BE2C (cell line): ENCODE results near the gene YIF1A.

Source experiments
- DNase-seq: peaks from one replicate; pipeline ENCODE4 v3.0.0-alpha.2; 2020
- H3K27me3 ChIP-seq: fragments of 250-450 bp; sonication (Bioruptor Pico); 2 replicates; pipeline ENCODE4 v1.5.1; 2020; ENCODE audit warnings: mild to moderate bottlenecking
- H3K36me3 ChIP-seq: fragments of 250-450 bp; sonication (Bioruptor Pico); 2 replicates; pipeline ENCODE4 v1.5.1; 2020; ENCODE audit warnings: mild to moderate bottlenecking
- H3K4me1 ChIP-seq: fragments of 250-450 bp; sonication (Bioruptor Pico); 2 replicates; pipeline ENCODE4 v1.5.1; 2020
- H3K4me3 ChIP-seq: 2 replicates; pipeline ENCODE4 v1.5.1; 2011; ENCODE audit warnings: low read depth, low read length
- H3K9me3 ChIP-seq: fragments of 250-450 bp; sonication (Bioruptor Pico); 2 replicates; pipeline ENCODE4 v1.5.1; 2020
- TF ChIP-seq, protein P1 (sequence below): IDR thresholded peaks from 2 replicates; pipeline ENCODE4 v1.5.1; 2012; ENCODE audit warnings: mild to moderate bottlenecking, low read depth, low read length

YIF1A gene

DNA sequence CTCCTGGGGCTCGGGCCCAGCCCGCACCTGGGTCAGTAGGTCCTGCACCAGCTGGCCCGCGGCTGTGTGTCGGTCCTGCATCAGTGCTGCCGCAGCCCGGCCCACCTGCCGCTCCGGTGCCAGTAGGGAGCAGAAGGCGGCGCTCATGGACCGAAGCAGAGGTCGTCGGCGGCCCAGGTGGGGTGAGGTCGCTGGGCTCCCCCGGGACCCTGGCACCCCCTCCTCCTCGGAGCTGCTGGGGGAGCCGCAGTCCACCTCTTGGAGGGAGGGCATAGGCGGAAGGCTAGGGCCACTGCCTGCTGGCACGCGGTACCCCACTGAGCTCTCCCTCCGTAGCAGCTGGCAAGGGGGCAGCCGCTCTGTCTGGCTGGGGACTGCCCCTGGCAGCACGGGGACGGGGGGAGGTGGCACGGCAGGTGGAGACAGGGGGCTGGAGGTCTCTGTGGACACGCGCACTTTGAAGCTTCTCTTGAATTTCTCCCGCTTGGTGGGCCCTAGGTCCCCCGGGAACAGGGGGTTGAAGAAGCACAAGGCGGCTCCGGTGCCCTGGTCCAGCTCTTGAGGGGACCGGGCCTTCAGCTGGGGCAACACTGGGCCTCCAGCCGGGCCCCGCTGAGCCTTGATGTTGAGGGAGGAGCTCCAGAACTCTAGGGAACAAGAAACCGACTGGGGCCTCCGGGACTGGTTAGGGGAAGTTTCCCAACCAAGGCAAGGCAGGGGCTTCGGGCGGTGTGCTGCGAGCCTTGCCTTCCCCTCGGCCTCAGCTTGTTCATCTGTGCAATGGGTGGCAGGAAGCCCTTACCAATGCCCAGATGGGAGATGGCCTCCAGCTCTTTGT is 45.9 kb upstream of the YIF1A start:
- peaks cover 19% of the 10 kb centered on the region for H3K4me1 ChIP-seq
- no peak for DNase-seq
- H3K4me3 ChIP-seq, result no peak overlapping the region
- no peaks in the 10 kb centered on the region for H3K9me3 ChIP-seq
- H3K36me3 ChIP-seq, result peaks cover 4% of the 10 kb centered on the region; the same call in 1 of the 2 replicates
- TF ChIP-seq, protein P1, sequence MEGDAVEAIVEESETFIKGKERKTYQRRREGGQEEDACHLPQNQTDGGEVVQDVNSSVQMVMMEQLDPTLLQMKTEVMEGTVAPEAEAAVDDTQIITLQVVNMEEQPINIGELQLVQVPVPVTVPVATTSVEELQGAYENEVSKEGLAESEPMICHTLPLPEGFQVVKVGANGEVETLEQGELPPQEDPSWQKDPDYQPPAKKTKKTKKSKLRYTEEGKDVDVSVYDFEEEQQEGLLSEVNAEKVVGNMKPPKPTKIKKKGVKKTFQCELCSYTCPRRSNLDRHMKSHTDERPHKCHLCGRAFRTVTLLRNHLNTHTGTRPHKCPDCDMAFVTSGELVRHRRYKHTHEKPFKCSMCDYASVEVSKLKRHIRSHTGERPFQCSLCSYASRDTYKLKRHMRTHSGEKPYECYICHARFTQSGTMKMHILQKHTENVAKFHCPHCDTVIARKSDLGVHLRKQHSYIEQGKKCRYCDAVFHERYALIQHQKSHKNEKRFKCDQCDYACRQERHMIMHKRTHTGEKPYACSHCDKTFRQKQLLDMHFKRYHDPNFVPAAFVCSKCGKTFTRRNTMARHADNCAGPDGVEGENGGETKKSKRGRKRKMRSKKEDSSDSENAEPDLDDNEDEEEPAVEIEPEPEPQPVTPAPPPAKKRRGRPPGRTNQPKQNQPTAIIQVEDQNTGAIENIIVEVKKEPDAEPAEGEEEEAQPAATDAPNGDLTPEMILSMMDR, result no peak
- no peaks in the 10 kb centered on the region for H3K27me3 ChIP-seq

DNA sequence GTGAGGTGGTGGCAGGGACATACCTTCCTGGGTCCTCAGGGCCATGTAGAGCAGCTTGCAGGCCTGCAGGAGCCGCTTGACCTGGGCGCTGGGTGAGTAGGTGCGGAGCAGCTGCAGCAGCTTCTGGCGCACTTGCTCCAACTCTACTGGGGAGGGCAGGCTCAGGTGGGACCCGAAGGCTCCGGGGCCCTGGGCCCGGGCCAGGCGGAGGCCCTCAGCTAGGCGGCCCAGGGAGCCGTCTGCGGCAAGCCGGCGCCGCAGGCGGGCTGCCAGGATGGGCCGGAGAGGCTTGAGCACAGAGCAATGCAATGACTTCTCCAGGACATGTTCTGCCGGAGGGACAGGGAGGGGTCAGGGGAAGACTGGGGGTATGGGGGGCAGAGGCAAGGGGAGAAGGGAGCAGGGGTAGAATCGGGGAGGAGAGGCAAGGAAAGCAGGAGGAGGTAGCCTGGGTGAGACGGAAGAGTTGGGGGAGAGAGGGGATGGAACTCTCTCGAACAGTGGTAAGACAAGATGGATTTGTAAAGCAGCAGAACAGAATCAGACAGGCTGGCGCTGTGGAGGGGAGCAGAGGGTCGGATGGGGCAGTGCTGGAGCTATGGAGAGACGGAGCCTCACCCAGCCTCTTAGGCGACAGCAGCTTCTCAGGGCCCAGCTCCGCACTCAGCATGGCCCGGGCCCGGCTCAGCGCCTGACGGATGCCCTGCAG is 45.1 kb upstream of the YIF1A start:
- TF ChIP-seq, protein P1, result no peak
- Histone ChIP-seq H3K36me3 (no peaks in the 10 kb centered on the region), H3K9me3 (no peaks in the 10 kb centered on the region), H3K27me3 (no peaks in the 10 kb centered on the region), H3K4me3 (no peak overlapping the region), H3K4me1 (peaks cover 19% of the 10 kb centered on the region)
- no peak for DNase-seq

- Histone ChIP-seq H3K36me3 (no peaks in the 10 kb centered on the region), H3K4me1 (peaks cover 23% of the 10 kb centered on the region), H3K9me3 (no peaks in the 10 kb centered on the region), H3K27me3 (no peaks in the 10 kb centered on the region), H3K4me3 (no peak overlapping the region)
- TF ChIP-seq, protein P1, result no peak
- no peak for DNase-seq
Observed at GRCh38 chr11:66333220-66333877, 44.4 kb upstream of the YIF1A start.

DNA sequence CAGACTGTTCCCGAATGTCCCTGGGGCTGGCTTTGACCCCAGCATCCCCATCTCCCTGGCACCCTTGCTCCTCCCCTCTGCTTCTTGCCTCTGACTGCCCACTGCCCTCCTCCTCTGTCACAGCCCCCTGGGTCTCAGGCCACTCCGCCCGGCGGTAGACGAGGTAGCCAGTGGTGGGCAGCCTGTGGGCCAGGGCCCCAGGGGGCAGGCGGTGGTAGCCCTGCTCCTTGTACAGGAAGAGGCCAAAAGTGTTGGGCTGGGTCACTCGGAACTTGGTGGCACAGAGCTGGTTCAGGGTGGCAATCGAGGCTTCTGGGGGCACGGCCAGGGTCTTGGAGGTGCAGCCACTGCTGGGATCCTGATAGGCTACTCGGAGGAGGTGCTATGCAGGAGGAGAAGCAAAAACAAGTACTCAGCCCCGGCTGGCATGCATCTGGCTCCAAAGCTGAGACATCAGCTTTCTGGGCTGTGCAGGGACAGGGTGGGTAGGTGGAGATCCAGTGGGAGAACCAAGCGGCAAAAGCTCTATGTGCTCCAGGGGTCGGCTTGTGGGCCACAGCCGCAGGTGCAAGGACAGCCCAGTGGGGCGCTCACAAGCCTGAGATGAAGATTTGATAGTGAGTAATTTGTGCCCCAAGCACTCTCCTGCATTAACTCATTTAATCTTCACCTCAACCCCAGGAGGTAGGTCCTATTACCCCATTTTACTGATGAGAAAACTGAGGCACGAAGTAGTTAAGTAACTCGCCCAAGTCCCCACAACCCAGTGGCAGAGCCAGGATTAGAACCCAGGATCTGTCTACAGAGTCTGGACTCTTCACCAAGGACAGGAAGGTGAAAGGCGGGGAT is 43.7 kb upstream of the YIF1A start:
- no peak for DNase-seq
- Histone ChIP-seq H3K4me1 (peaks cover 31% of the 10 kb centered on the region), H3K27me3 (no peaks in the 10 kb centered on the region), H3K4me3 (no peak overlapping the region), H3K9me3 (no peaks in the 10 kb centered on the region), H3K36me3 (no peaks in the 10 kb centered on the region)
- TF ChIP-seq, protein P1, result no peak

GRCh38 chr11:66331542-66332370 is 42.8 kb upstream of the YIF1A start:
- TF ChIP-seq, protein P1, result no peak
- no peaks in the 10 kb centered on the region for H3K9me3 ChIP-seq
- DNase-seq, result no peak
- no peaks in the 10 kb centered on the region for H3K36me3 ChIP-seq
- no peaks in the 10 kb centered on the region for H3K27me3 ChIP-seq
- H3K4me1 ChIP-seq, result peaks cover 32% of the 10 kb centered on the region
- no peak overlapping the region for H3K4me3 ChIP-seq
